Ascending aorta (tissue), 2 donors: ENCODE results near the gene SP3. TPM values are rescaled to one million over a fixed set of nuclear protein-coding genes. Genes with fewer than 3 reads are reported as not detected.

Experiments used
- DNase-seq, 2 donors: peaks; one replicate each; pipeline ENCODE4 v3.0.0-alpha.2; 2019; ENCODE audit warnings: low spot score in 2 of 2
- H3K27ac ChIP-seq, 2 donors: fragments of 200-600 bp; sonication (generic); one replicate each; pipeline ENCODE4 v1.5.1; 2016 to 2017; ENCODE audit warnings: mild to moderate bottlenecking in 1 of 2
- H3K27me3 ChIP-seq: fragments of 200-600 bp; sonication (generic); one replicate; pipeline ENCODE4 v1.5.1; 2017
- H3K36me3 ChIP-seq, 2 donors: fragments of 200-600 bp; sonication (generic); one replicate each; pipeline ENCODE4 v1.5.1; 2016
- H3K4me1 ChIP-seq, 2 donors: fragments of 200-600 bp; sonication (generic); one replicate each; pipeline ENCODE4 v1.5.1; 2016 to 2017; ENCODE audit warnings: mild to moderate bottlenecking in 1 of 2
- H3K4me3 ChIP-seq, 2 donors: fragments of 200-600 bp; sonication (generic); one replicate each; pipeline ENCODE4 v1.5.1; 2016 to 2017; ENCODE audit warnings: mild to moderate bottlenecking in 1 of 2
- H3K9me3 ChIP-seq, 2 donors: fragments of 200-600 bp; sonication (generic); one replicate each; pipeline ENCODE4 v1.5.1; 2016
- CTCF ChIP-seq, 3 experiments: fragments of 200-600 bp in 2 of 3; fragments of 450-650 bp in 1 of 3; sonication (generic) in 2 of 3; IDR thresholded peaks; one replicate each; pipeline ENCODE4 v1.5.1; 2016 to 2019; ENCODE audit warnings: antibody characterized with exemption in 3 of 3, mild to moderate bottlenecking in 1 of 3, moderate library complexity in 1 of 3
- intact Hi-C: fragments of 100-400 bp; cut with DNase I; formaldehyde crosslinking; loops from one replicate; pipeline ENCODE4 v1.15.1; 2023
- total RNA-seq: library from RNA; depleted of rRNA; stranded (reverse); fragments of >200 nt; gene quantifications from one replicate; pipeline ENCODE4 v1.1.0, GENCODE V29; 2016

SP3 gene
- total RNA-seq, 1 donor from 2014 or later = 58.0 TPM

DNA sequence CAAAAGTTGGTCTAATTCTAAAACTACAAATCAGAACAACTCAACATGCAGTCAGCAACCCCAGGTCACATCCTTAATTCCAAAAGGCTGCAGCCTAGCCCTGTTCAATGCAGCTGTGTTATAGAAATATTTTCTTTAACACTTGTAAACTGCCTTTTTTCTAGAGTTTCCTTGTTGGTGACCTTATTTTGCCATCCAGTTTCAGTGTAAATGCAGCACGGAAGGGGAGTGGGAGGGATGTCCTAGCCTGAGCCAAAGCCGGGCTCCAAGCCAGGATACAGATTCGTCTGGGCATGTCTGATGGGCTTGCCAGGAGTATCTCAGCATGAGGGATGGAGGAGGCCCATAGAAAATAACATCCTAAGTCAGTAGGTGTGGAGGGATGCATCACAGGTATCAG, 17.7 kb upstream of the SP3 start:
- intact Hi-C loops = loop anchor here (2.0 kb wide), 2 partner anchors 16 to 28 kb away; no protein-coding TSS in a partner anchor
- peak overlapping the region; percentile 79 to 83 for H3K27ac ChIP-seq
- H3K36me3 ChIP-seq = no peaks in the 10 kb centered on the region
- H3K4me3 ChIP-seq = peak overlapping the region in 1 of 2 donors; percentile 22
- DNase-seq = no peak
- no peaks in the 10 kb centered on the region for H3K27me3 ChIP-seq
- no peak for TF ChIP-seq CTCF (IDR thresholded peaks at IDR 0.05)
- H3K4me1 ChIP-seq = peaks cover 13 to 52% of the 10 kb centered on the region in 2 donors
- H3K9me3 ChIP-seq = no peaks in the 10 kb centered on the region

- Histone ChIP-seq H3K27me3 (no peaks in the 10 kb centered on the region), H3K4me1 (peaks cover 13 to 45% of the 10 kb centered on the region in 2 donors), H3K36me3 (no peaks in the 10 kb centered on the region), H3K27ac (peak overlapping the region; percentile 79 to 83), H3K4me3 (no peak overlapping the region), H3K9me3 (no peaks in the 10 kb centered on the region)
- no peak for DNase-seq
- TF ChIP-seq CTCF (IDR thresholded peaks at IDR 0.05) = no peak
- intact Hi-C loops = loop anchor here (2.0 kb wide), 2 partner anchors 15 to 29 kb away; no protein-coding TSS in a partner anchor
Measured at GRCh38 chr2:173982182-173982714, 17.1 kb upstream of the SP3 start.

DNA sequence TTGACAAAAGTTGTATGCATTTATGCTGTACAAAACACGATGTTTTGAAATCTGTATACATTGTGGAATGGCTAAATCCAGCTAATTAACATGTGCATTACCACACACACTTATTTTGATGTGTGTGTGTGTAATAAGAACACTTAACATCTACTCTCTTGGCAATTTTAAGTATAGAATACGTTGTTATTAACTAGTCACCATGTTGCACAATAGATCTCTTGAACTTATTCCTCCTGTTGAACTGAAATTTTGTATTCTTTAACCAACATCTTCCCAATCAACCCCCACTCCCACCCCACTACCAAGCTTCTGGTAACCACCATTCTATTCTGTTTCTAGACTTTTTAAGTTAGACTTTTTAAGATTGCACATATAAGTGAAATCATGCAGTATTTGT, 16.3 kb upstream of the SP3 start:
- Histone ChIP-seq H3K4me3 (no peak overlapping the region), H3K27ac (no peak overlapping the region), H3K9me3 (no peaks in the 10 kb centered on the region), H3K36me3 (no peaks in the 10 kb centered on the region), H3K27me3 (no peaks in the 10 kb centered on the region), H3K4me1 (peaks cover 13 to 39% of the 10 kb centered on the region in 2 donors)
- no peak for DNase-seq
- intact Hi-C loops = no loop called here
- TF ChIP-seq CTCF (IDR thresholded peaks at IDR 0.05) = no peak

DNA sequence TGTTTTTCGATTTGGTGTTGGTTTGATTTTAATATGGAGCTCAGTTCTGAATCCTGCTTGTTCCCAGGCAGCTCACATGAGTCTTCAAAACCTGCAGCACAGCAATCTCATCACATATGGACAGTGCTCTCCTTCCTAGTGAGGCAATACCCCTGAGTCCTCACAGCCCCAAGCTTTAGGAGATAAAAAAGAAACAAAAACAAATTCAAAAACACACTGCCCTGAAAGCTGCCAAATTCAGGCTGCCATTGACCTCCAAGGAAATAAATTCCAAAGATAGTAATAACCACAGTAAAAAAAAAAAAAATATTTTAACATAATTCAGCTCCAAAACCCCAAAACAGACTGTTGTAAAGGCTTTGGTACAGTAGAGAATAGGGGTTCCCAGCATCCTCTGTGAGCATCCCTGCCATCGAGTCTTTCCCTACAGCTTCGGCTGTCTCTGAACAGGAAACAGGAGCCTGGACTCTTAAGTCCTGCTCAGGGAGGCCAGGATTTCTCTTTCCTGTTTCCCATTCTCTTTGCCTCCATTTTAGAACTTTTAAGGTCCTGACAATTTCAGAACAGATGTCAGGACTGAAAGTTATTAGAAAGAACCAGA, 14.7 kb upstream of the SP3 start:
- no peak for DNase-seq
- Histone ChIP-seq H3K36me3 (no peaks in the 10 kb centered on the region), H3K27ac (no peak overlapping the region), H3K4me1 (peaks cover 13 to 22% of the 10 kb centered on the region in 2 donors), H3K9me3 (no peaks in the 10 kb centered on the region), H3K27me3 (no peaks in the 10 kb centered on the region), H3K4me3 (no peak overlapping the region)
- intact Hi-C loops = no loop called here
- no peak for TF ChIP-seq CTCF (IDR thresholded peaks at IDR 0.05)

GRCh38 chr2:173978447-173978846, 13.3 kb upstream of the SP3 start:
- Histone ChIP-seq H3K27me3 (no peaks in the 10 kb centered on the region), H3K4me3 (no peak overlapping the region), H3K27ac (no peak overlapping the region), H3K36me3 (no peaks in the 10 kb centered on the region), H3K9me3 (no peaks in the 10 kb centered on the region), H3K4me1 (peaks cover 4 to 10% of the 10 kb centered on the region in 2 donors)
- TF ChIP-seq CTCF (IDR thresholded peaks at IDR 0.05) = no peak
- intact Hi-C loops = no loop called here
- no peak for DNase-seq
